ENCODE data around the gene TMEM51. TPM values are rescaled to one million over a fixed set of nuclear protein-coding genes. Genes with fewer than 3 reads are reported as not detected.
A peak's percentile ranks its signal among the peaks of the same experiment; 100 is the strongest.

The TMEM51 gene
- total and polyA plus RNA-seq, 2 of the 13 experiments (the other 11 are each of a cell fraction or from before 2014, with no cell fraction given): 12.2 to 22.3 TPM

DNA sequence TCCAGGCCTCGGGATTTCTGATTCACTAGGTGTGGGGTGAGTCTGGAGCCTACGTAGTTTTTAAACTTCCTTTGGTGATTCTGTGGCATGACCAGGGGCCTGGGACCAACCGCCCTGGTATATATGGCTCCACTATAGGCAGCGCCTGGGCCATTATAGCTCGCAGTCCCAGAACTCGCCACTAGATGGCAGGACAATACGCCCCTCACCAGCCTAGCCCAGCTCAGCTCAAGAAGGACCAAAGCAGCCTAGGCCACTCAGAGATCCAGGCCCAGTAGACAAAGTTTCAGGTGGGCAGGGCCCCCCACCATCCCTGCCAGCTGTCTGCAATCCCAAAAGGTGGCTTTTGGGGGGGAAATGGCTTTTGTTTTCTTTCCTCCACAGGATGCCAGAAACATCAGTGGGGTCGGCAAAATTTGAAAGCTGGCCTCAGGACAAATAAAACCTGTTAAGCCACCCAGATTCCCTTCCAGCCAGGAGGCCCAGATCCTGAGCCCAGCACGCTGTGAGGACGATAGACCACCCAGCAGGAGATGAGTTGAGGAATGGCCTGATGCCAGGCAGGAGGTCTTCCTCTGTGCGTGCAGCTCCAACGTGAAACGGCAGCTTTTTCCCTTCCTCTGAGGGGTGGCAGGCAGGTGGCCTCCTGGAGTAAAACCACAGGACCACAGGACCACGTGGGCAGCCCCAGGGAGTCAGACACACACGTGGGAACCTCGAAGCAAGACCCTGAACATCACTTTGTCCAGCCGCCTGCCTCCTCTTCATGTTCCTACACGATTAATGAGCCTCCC lies 24.8 kb upstream of the TMEM51 start (continued):
- TF ChIP-seq ZSCAN29 (CRISPR knock-in tag; conservative IDR thresholded peaks at IDR 0.05) (no peak), RORA (CRISPR knock-in tag; IDR thresholded peaks at IDR 0.05) (no peak), ZNF260 (CRISPR knock-in tag; IDR thresholded peaks at IDR 0.05; ENCODE audit: borderline replicate concordance, low read depth) (no peak), ZNF547 (CRISPR knock-in tag; IDR thresholded peaks at IDR 0.05) (no peak)
- TF ChIP-seq, protein P1, sequence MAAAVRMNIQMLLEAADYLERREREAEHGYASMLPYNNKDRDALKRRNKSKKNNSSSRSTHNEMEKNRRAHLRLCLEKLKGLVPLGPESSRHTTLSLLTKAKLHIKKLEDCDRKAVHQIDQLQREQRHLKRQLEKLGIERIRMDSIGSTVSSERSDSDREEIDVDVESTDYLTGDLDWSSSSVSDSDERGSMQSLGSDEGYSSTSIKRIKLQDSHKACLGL (CRISPR knock-in tag; IDR thresholded peaks at IDR 0.05): no peak

DNA sequence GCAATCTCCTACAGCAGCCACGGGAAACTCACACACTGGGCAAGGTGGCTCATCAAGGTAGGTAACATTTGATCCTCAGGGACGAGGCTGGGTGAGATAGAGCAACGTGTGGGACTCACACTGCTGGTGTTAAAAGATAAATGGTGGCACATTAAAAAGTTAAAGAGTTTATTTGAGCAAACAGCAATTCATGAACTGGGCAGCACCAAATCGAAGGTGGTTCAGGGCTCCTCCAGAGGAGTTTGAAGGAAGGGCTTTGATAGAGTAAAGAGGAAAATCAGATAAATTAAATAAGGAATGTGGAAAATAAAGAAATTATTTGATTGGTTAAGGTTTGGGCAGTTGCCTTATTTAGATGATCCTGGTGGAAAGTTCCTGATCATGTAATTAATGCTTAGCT lies 23.6 kb upstream of the TMEM51 start:
- Histone ChIP-seq H2AFZ (ENCODE audit: low read length) (no peak overlapping the region), H3K36me3 (replicated peaks in 1 of 2; ENCODE audit: control insufficient read depth in 1 of 2, insufficient read depth in 2 of 2, low read length in 2 of 2) (no peaks in the 10 kb centered on the region), H3K9me3 (ENCODE audit: low read length) (no peaks in the 10 kb centered on the region), H3K4me3 (replicated peaks in 1 of 3; ENCODE audit: insufficient read depth in 1 of 3, low read depth in 2 of 3, low read length in 3 of 3) (no peak overlapping the region), H3K27ac (ENCODE audit: extremely low read length, insufficient read depth, low read length) (no peak overlapping the region), H3K79me2 (ENCODE audit: insufficient read depth, low read length) (no peaks in the 10 kb centered on the region), H3K27me3 (ENCODE audit: control insufficient read depth in 1 of 2, insufficient read depth in 2 of 2, low read length in 2 of 2) (no peaks in the 10 kb centered on the region), H4K20me1 (ENCODE audit: insufficient read depth, low read length) (no peaks in the 10 kb centered on the region), H3K4me2 (ENCODE audit: low read depth, low read length) (no peak overlapping the region), H3K4me1 (ENCODE audit: insufficient read depth, low read length) (no peaks in the 10 kb centered on the region), H3K9ac (ENCODE audit: insufficient read depth, low read depth, low read length) (no peak overlapping the region)
- no TSS peak for BruUV-seq (replicated peaks)
- in situ Hi-C loops (cut with HindIII; ENCODE audit: extremely low pct_ligation_motif_present, low pct_unique_long_range_greater_than_20kb) (loop anchor here (5.0 to 10.0 kb wide), 2 partner anchors 142 to 175 kb away; no protein-coding TSS in a partner anchor), intact Hi-C loops (cut with micrococcal nuclease; ENCODE audit: unreplicated experiment) (loop anchor here (2.0 kb wide), 2 partner anchors 23 to 73 kb away; partner anchors contain the start of gene TMEM51)
- ChIA-PET CTCF (ENCODE audit: low intra/inter-chr PET ratio, low total read pairs) (interaction anchor here (0.9 to 4.4 kb wide), 3 partner anchors 24 to 175 kb away, joined by 3 to 53 read pairs (median 10); partner anchors contain the start of gene TMEM51), POLR2A (no interaction called here)
- no peak for DNase-seq (ENCODE audit: low spot score)
- no peak for ATAC-seq
- WGBS (ENCODE audit: low lambda C conversion rate): 99% methylated on average over 4 of the region's 4 CpGs
- FAIRE-seq: no peak
- TF ChIP-seq HMGA1 (CRISPR knock-in tag; conservative IDR thresholded peaks at IDR 0.05): no peak
- TF ChIP-seq MAFK (conservative IDR thresholded peaks at IDR 0.05 in 1 of 2, IDR thresholded peaks at IDR 0.05 in 1 of 2; ENCODE audit: low read length in 2 of 2): 0 out of 4 replicates have a peak, but pooled peaks of 1 of the 2 experiments have one; percentile 12
